Measurements from ENCODE around the gene CLK3. TPM values are rescaled to one million over a fixed set of nuclear protein-coding genes. Genes with fewer than 3 reads are reported as not detected.
A peak's percentile ranks its signal among the peaks of the same experiment; 100 is the strongest.

Gene CLK3
- total and polyA plus RNA-seq, 8 donors, result 47.6 to 226 (median 93.2) TPM

DNA sequence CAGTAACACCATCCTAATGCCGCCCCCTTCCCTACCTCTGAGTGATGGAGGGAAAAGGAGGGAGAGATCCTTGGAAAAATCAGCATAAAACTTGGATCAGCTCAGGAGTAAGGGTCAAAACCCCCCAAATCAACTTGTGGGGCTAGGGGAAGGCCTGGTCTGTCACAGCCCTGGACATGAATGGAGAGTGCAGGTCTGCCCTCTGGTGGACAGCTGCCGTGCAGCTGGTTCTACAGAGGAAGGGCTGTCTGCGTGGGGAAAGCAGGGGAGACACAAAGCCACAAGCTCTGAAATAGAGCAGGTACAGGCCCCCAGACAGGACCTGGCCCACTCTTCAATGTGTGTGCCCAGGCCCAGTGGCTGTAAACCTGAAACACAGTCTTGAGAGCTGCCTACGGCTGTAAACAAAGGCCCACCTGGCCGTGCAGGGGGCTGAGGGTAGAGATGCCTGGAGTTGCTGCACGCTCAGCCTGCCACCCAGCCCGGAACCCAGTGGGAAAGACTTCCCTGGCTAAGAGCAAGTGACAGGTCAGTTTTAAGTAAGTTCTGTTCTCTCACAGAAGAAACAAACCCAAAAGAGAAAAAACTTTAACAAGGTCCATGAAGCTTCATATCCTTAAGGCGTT, 16.4 kb downstream of the CLK3 start:
- peak; percentile 69 to 83 for DNase-seq

DNA sequence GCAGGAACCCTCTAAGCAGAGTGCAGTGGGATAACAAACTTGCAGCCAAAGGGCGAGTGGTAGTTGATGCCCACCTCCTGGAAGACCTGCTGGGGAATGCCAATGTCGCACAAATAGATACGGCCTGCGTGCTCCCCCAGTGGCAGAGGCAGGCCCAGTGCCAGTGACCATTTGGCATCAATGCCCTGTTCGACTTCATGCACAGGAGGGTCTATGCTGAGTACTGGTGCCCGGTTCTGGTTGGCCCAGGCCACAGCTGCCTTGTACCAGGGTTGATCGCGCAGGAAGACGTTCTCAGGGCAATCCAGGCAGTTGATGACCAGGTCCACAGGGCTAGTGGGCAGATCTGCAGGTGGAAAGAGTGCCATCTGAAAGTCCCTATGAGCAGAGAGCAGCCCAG, 17.0 kb downstream of the CLK3 start:
- Histone ChIP-seq H3K27me3 (no peaks in the 10 kb centered on the region), H3K27ac (no peak overlapping the region), H3K4me1 (no peaks in the 10 kb centered on the region), H3K9me3 (no peaks in the 10 kb centered on the region), H3K4me3 (no peak overlapping the region), H3K36me3 (peaks cover 58 to 100% (median 99%) of the 10 kb centered on the region in 4 donors)
- WGBS, 5 donors, result 85 to 94% (median 87%) methylated on average over 4 to 9 of the region's 9 CpGs
- TF ChIP-seq POLR2A (IDR thresholded peaks at IDR 0.05) (no peak), POLR2AphosphoS5 (IDR thresholded peaks at IDR 0.05) (no peak), EP300 (IDR thresholded peaks at IDR 0.05) (no peak)
- DNase-seq, result no peak
- intact Hi-C loops (cut with DNase I; ENCODE audit: low total_unique reads), result loop anchor here (10.0 kb wide), 1 partner anchor 258 kb away; no protein-coding TSS in a partner anchor

More for the DNA sequence above, 16.4 kb downstream of the CLK3 start:
- Histone ChIP-seq H3K4me3 (no peak overlapping the region), H3K36me3 (peaks cover 58 to 100% (median 99%) of the 10 kb centered on the region in 4 donors), H3K4me1 (no peaks in the 10 kb centered on the region), H3K27ac (no peak overlapping the region), H3K27me3 (no peaks in the 10 kb centered on the region), H3K9me3 (no peaks in the 10 kb centered on the region)
- WGBS, 5 donors, result 63 to 72% (median 64%) methylated on average over 8 of the region's 8 CpGs
- intact Hi-C loops (cut with DNase I; ENCODE audit: low total_unique reads), result loop anchor here (10.0 kb wide), 1 partner anchor 257 kb away; no protein-coding TSS in a partner anchor
- no peak for TF ChIP-seq POLR2A (IDR thresholded peaks at IDR 0.05)
- TF ChIP-seq POLR2AphosphoS5 (IDR thresholded peaks at IDR 0.05), result peak in 1 of 3 donors; percentile 19
- TF ChIP-seq, protein P1, sequence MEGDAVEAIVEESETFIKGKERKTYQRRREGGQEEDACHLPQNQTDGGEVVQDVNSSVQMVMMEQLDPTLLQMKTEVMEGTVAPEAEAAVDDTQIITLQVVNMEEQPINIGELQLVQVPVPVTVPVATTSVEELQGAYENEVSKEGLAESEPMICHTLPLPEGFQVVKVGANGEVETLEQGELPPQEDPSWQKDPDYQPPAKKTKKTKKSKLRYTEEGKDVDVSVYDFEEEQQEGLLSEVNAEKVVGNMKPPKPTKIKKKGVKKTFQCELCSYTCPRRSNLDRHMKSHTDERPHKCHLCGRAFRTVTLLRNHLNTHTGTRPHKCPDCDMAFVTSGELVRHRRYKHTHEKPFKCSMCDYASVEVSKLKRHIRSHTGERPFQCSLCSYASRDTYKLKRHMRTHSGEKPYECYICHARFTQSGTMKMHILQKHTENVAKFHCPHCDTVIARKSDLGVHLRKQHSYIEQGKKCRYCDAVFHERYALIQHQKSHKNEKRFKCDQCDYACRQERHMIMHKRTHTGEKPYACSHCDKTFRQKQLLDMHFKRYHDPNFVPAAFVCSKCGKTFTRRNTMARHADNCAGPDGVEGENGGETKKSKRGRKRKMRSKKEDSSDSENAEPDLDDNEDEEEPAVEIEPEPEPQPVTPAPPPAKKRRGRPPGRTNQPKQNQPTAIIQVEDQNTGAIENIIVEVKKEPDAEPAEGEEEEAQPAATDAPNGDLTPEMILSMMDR (IDR thresholded peaks at IDR 0.05), result peak in 5 of 7 experiments; percentile 55 to 74 (median 65)

DNA sequence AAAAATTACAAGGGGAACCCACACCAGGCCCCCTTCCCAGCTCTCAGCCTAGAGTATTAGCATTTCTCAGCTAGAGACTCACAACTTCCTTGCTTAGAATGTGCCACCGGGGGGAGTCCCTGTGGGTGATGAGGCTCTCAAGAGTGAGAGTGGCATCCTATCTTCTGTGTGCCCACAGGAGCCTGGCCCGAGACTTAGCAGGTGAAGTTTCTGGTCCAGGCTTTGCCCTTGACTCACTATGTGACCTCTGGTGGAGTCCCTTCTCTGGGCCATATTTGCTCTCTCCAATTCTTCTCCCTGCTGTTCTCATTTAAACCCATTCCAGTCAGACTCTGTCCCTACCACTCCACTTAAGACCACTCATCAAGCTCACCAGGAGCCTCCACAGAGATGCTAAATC, 18.1 kb downstream of the CLK3 start:
- no peak overlapping the region for H3K27ac ChIP-seq
- no peaks in the 10 kb centered on the region for H3K4me1 ChIP-seq
- H3K27me3 ChIP-seq, result no peaks in the 10 kb centered on the region
- intact Hi-C loops (cut with DNase I; ENCODE audit: low total_unique reads), result loop anchor here (10.0 kb wide), 1 partner anchor 259 kb away; no protein-coding TSS in a partner anchor
- H3K4me3 ChIP-seq, result no peak overlapping the region
- peaks cover 50 to 100% (median 99%) of the 10 kb centered on the region in 4 donors for H3K36me3 ChIP-seq
- no peak for DNase-seq
- 65 to 80% (median 74%) methylated on average over 2 of the region's 2 CpGs for WGBS, 5 donors
- TF ChIP-seq POLR2AphosphoS5 (IDR thresholded peaks at IDR 0.05) (no peak), POLR2A (IDR thresholded peaks at IDR 0.05) (no peak), EP300 (IDR thresholded peaks at IDR 0.05) (no peak)
- TF ChIP-seq, protein P1 (IDR thresholded peaks at IDR 0.05), result no peak
- no peaks in the 10 kb centered on the region for H3K9me3 ChIP-seq

DNA sequence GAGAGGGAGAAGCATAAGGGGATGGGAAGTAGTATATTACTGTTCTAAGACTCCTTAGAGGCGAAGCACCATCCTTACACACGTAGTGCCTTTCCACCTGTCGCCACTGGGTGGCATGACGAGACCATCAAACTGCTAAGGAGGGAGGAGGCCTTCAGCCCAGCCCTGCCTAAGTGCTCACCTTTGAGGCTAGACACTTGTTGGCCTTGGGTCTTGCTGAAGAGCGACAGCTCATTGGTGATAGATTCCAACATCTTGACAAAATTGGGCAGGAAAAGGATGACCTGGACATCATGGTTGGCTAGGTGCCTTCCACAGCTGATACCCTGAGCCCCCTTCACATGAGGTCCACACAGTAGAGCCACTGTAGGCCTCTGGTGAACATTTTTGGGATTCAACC, 19.6 kb downstream of the CLK3 start:
- no peak overlapping the region for H3K4me3 ChIP-seq
- peaks cover 51 to 100% (median 99%) of the 10 kb centered on the region in 4 donors for H3K36me3 ChIP-seq
- no peaks in the 10 kb centered on the region for H3K4me1 ChIP-seq
- intact Hi-C loops (cut with DNase I; ENCODE audit: low total_unique reads), result loop anchor here (5.0 to 10.0 kb wide), 2 partner anchors 132 to 260 kb away; no protein-coding TSS in a partner anchor
- whole genome bisulfite sequencing, 5 donors, result 13 to 26% (median 18%) methylated on average over 5 of the region's 5 CpGs
- DNase-seq, result peak; percentile 72 to 86
- no peaks in the 10 kb centered on the region for H3K27me3 ChIP-seq
- H3K27ac ChIP-seq, result no peak overlapping the region
- peak in 1 of 3 donors; percentile 54 for TF ChIP-seq POLR2AphosphoS5 (IDR thresholded peaks at IDR 0.05)
- TF ChIP-seq POLR2A (IDR thresholded peaks at IDR 0.05), result no peak
- TF ChIP-seq, protein P1 (IDR thresholded peaks at IDR 0.05), result peak in 5 of 7 experiments; percentile 82 to 92 (median 89)
- no peak for TF ChIP-seq EP300 (IDR thresholded peaks at IDR 0.05)
- H3K9me3 ChIP-seq, result no peaks in the 10 kb centered on the region
